Activated T-helper 9 cell treated with anti-CD3 and anti-CD28 coated beads, Interleukin-2, amount 50 U/mL, for 16 hours (primary cell): ENCODE measurements around the gene NELL1.

Experiments used
- DNase-seq: peaks from one replicate; pipeline ENCODE4 v3.0.0-alpha.2; 2020; ENCODE audit warnings: low read depth

NELL1 gene

DNA sequence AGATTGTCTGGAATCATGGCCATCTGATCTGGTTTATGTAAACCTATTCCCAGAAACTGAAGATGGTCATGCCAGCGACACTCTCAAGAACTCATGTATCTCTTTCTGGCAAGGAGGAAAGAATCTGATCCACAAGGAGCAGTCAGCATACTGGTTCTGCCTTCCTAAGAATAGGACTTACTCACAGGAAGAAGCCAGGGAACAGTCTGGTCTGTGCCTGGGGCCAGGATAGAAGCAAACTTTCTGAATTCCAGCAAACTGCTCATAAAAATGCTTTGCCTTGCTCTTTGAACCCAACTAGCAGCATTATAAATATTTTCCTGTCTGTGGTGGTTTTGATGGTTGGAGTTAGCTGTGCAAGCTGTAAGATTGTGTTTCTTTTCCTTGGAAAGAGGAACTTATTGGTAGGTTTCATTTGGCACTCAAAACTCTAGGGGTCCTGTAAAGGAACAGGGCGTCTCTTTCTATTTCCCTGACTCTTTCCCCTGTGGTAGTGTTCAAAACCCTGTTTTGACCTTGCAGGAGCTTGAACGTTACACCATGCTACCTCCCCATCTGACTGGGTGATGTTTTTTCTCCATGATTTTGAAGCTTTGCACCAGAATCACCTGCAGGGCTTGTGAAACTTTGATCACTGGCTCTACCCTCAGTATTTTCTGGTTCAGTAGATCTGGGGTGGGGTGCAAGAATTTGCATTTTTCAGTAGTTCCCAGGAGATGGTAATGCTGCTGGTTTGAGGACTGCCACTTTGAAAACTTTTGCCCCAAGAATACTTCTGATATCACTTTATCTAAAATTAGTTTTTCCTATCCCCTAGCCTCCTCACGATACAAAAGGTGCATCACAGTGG is 895.7 kb downstream of the NELL1 start:
- DNase-seq = no peak

DNA sequence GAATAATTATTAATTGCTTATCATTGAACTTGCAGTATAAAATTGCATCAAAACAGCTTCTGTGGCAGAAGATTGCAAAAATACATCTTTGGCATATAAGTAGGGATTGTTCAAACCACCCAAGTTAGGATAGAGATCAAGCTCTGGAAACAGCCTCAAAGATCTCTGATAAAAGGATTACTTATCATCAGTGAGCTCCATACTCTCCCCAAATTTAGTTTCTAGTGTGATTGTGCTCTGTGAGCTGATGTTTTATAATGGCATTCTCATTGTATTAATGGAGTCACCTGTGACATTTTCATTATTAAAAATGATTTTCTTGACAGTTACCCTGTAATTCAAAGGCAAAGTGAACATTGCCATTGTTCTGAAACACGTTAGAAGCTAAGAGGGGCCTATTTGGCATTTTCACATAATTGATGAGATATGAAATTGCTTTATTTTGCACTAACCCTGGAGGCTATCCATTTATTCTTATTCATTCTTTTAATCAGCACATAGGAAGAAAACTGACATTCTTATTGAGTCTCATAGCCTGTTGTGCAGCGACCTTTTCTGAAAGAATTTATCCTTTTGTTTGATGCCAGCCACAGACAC is 897.2 kb downstream of the NELL1 start:
- DNase-seq = no peak

DNA sequence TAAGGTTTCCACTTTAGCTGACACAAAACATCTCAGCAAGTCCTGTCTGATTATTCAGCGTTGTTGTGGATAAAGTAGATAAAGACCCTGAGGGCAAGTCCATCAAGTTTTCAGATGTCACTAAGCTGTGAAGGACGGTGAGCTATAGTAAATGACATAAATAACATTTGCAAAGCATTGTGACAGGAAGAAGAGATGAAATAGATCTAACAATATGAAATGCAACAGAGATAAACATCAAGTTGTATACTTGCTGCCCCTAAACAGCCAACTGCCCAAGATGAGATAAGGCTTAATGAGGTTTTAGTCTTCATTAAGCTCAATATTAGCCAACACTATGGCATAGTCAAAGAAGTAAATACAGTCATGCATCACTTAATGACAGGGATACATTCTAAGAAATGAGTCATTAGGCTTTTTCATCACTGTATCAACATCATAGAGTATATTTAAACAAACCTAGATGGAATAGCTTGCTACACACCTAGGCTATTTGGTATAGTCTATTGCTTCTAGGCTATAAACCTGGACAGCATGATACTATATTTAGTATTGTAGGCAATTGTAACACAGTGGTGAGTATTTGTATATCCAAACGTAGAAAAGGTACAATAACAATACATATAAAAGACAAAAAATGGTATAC is 898.4 kb downstream of the NELL1 start:
- no peak for DNase-seq

DNA sequence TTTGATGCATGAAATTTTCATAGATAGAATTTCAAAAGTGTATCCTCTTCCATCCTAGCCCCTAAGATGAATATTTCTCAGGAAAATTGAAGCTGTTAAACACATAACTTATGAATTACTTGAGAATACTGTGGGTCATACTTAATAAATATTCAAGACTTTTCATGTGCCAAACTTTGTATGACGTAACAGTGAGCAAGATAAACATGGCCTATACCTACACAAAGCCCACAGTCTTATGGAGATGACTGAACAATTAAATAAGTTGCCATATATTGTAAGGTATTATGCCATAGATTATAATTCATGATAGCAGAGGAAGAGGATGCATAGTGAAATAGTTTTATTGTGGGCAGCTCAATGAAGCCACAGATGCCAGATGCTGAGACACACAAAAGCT is 902.8 kb downstream of the NELL1 start:
- DNase-seq = no peak

DNA sequence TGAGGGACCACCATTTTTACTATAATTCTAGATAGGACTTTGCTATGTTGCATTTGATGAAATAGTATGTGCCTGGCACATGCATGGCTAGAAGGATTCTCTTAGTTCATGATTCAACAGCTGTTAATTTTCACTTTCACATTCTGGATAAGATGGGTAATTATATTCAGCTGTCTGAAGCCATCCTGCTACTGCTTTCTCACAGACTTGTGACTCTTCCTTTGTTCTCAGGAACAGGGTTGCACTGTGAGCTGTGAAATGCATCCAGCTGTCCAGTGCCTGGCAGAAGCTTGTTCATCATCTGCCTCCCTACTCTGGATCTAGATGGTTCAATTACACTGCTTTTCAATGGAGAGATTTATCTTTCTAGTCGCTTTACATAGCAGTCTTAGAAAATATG is 913.4 kb downstream of the NELL1 start:
- DNase-seq = no peak

DNA sequence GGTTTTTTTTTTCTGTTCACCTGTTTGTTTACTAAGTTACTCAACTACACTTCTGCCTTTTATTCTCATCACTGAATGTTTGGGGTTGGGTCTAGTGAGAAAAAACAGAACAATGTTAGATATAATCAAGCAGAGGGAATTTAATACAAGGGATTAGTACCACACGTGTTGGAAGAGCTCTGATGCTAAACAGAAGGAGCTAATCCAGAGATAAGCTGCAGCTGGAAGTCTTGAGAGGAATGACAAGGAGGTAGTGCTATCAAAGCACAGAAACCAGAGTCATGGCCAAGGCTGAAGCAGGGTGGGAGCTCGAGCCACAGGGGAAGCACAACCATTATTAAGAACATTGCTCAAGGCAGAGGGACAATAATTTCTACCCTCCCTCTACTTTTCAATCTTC is 919.4 kb downstream of the NELL1 start:
- DNase-seq = no peak

DNA sequence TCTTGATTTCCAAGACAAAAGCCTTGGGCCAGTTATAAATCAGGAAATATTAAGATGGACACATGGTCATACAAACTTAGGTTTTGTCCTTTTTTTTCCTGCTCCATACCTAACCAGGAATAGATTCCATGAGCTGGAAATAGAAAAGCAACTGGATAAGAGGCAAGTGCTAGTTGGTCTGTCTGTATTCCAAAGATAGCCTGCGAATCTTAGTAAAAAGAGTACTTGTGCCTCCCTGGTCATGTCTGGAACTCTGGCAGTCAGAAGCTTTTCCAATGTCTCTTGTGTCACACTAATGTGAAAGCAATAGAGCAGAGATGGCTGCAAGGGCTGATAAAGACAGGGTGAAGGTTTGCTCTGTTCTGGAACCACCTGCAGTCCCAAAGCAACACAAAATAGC is 933.3 kb downstream of the NELL1 start:
- DNase-seq = no peak

DNA sequence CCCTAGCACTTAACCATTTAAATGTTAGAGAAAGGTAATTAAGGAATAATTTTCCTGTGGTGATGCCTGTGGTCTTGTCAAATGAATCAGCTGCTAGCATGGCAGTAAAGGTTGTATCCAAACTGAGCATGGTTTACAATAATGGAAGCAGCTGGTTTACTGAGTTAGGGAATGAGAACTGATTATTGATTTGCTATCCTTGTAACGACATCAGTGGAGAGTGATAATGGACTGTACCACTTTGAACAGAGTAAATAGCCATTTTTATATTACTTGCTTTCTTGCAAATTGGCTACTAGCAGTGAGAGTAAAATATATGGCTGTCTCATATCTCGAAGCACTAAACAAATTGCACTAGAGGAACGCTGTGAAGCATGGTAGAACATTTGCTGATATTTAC is 934.5 kb downstream of the NELL1 start:
- DNase-seq = no peak

DNA sequence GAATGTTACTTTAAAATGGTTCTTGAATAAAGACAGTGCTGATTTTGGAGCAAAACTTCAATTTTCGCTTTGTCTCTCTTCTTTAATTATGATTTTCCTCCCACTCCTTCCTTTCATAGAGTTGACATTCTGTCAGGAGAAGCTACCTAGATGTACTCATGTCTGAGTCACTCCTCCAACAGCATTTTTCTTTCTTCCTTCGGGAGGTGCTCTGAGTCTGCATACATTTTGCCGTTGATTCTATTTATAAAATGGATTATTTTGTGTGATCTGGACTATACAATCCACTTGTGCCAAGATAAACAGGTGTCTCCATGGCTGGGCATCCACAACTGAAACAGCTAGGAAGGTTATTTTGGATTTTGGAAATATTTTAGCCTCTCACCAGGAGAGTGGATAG is 935.2 kb downstream of the NELL1 start:
- DNase-seq = no peak

DNA sequence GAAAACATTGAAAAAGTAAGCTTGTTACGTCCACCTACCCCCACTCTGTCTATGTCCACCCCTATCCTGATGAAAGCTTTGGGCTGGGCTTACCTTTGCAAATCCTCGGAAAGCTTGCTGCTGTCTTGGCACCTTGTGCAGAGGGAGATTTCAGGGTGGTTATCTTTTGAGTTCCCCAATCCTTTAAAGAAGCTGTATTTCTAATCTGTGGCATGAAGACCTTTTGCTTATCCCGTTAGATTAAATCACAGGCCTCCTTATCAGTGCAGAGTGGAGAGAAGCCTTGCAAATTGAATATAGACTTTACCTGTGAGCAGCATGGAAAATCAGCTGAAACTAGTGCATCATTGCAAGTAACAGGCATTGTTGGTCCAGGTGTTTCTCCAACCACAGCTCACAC is 942.9 kb downstream of the NELL1 start:
- DNase-seq = no peak

DNA sequence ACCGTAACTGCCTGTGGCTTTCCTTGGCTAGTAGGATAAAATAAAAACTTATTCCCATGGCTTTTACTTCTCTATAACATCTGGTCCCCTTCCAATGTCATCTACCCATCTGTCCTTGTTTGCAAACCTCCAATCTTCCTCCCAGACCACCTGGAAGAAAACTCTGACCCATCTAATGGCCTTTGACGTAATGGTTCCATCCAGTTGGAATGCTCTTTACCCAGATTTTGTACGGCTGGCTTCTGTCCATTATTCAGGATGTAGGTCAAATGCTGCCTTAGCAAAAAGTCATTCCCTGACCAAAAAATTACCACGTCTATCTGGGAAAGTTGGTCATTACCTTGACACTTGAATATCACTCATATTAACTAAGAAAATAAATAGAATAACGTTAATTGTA is 945.6 kb downstream of the NELL1 start:
- no peak for DNase-seq

DNA sequence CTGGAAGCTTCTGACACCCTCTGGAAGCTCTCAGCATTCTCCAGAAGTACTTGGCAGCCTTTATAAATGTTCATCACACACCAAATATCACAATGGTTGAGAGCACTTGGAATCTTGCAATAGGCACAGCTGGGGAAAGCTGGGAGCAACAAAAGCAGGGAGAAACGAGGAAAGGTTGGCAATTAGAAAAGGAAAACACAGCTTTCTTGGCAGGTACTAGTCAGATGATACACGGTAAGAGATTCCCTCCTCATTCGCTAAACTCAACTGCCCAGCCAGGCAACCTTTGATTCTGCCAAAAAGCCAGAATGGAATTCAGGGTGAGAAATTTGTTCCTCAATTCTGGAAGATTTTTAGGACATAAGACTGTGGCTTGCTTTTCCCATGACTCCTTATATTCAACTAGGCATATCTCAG is 946.6 kb downstream of the NELL1 start:
- DNase-seq = no peak

DNA sequence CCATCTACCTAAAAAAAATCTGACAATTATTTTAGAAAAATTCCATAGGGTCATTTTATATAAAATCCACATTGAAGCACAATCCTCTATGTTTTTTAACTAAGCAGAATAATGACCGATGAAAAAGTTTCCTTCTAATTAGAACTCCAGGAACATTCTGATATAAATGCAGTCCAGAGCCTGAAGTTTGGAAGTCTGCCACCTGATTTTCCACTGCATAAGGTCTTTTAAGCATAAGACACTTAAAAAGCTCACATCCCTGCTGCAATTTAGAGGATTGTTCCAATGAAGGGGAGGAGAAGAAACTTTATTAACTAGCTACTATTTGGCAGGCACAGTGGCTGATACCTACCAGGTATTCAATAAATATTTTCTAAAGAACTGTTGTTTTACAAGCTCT is 953.2 kb downstream of the NELL1 start:
- DNase-seq = no peak

DNA sequence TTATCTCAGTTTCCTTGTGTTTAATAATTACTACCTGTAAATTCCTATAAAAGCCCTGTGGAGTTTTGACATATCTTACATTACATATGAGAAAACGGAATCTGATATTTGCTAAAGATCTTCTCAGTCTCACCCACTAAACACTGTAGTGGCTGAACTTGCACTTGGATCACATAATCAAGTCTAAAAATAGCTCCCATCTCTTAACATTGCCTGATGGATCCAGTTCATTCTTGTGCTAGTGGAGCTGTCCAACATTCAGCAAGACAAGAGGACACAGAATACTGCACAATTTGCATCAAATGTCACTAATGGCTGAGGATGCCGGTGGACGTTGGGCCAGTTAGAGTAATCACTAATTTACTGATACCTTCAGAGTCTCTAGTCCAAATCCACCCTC is 953.6 kb downstream of the NELL1 start:
- DNase-seq = no peak
